Measurements from ENCODE around the gene LRRC14B. TPM values are rescaled to one million over a fixed set of nuclear protein-coding genes. Genes with fewer than 3 reads are reported as not detected.

The LRRC14B gene
- polyA plus RNA-seq, 1 donor (not counting 4 experiments of a cell fraction or from before 2014, with no cell fraction given), result not detected

DNA sequence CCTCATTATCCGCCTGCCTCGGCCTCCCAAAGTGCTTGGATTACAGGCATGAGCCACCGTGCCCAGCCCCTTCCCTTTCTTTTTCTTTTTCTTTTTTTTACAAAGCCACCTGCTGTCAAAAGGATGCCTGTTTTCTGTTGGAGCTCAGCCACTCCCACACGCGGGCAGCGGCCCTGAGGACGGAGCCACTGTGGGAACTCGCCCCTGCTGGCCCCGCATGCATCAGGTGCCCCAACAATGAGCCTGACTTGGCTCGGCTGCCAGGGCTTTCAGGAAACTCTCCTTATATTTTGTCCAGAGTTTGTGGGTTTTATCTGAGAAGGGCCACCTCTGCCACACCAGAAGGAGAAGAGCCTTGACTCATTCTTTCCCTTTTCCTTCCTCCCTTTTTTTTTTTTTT is 37.1 kb upstream of the LRRC14B start:
- Histone ChIP-seq H3K36me3 (ENCODE audit: control insufficient read depth in 2 of 2, extremely low read depth in 1 of 2, insufficient read depth in 2 of 2, low read length in 2 of 2) (no peaks in the 10 kb centered on the region), H3K27me3 (ENCODE audit: control insufficient read depth, extremely low read depth, insufficient read depth, low read length) (no peaks in the 10 kb centered on the region), H3K9me3 (ENCODE audit: control insufficient read depth, low read depth, low read length) (no peaks in the 10 kb centered on the region), H3K4me2 (ENCODE audit: control insufficient read depth, extremely low read depth, insufficient read depth, low read depth, low read length) (no peak overlapping the region), H3K9ac (ENCODE audit: control insufficient read depth, extremely low read depth, insufficient read depth, low read length) (no peak overlapping the region), H3K4me3 (ENCODE audit: control insufficient read depth in 2 of 3, extremely low read depth in 1 of 3, insufficient read depth in 2 of 3, low read depth in 1 of 3, low read length in 3 of 3) (no peak overlapping the region), H3K4me1 (ENCODE audit: control insufficient read depth, extremely low read depth, insufficient read depth, low read length) (no peaks in the 10 kb centered on the region), H3K9me1 (ENCODE audit: control insufficient read depth, extremely low read depth, insufficient read depth, low read length) (no peaks in the 10 kb centered on the region), H3K27ac (ENCODE audit: control insufficient read depth, insufficient read depth, low read length) (no peak overlapping the region), H2AFZ (ENCODE audit: control insufficient read depth, low read length) (no peak overlapping the region), H3K79me2 (ENCODE audit: control insufficient read depth, insufficient read depth, low read length) (no peaks in the 10 kb centered on the region), H4K20me1 (ENCODE audit: control insufficient read depth, extremely low read depth, insufficient read depth, low read length) (no peaks in the 10 kb centered on the region)
- dilution Hi-C loops (cut with MboI; ENCODE audit: extremely low pct_ligation_motif_present, low sequenced_read_pairs), result no loop called here
- DNase-seq (ENCODE audit: low read depth, low spot score), result no peak
- no peak for FAIRE-seq
- no peak for TF ChIP-seq EZH2 (IDR thresholded peaks at IDR 0.05; ENCODE audit: low read length)
- TF ChIP-seq, protein P1, sequence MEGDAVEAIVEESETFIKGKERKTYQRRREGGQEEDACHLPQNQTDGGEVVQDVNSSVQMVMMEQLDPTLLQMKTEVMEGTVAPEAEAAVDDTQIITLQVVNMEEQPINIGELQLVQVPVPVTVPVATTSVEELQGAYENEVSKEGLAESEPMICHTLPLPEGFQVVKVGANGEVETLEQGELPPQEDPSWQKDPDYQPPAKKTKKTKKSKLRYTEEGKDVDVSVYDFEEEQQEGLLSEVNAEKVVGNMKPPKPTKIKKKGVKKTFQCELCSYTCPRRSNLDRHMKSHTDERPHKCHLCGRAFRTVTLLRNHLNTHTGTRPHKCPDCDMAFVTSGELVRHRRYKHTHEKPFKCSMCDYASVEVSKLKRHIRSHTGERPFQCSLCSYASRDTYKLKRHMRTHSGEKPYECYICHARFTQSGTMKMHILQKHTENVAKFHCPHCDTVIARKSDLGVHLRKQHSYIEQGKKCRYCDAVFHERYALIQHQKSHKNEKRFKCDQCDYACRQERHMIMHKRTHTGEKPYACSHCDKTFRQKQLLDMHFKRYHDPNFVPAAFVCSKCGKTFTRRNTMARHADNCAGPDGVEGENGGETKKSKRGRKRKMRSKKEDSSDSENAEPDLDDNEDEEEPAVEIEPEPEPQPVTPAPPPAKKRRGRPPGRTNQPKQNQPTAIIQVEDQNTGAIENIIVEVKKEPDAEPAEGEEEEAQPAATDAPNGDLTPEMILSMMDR (optimal IDR thresholded peaks at IDR 0.05 in 1 of 3, IDR thresholded peaks at IDR 0.05 in 1 of 3, conservative IDR thresholded peaks at IDR 0.05 in 1 of 3; ENCODE audit: extremely low read depth in 1 of 3, insufficient read depth in 2 of 3, low read length in 3 of 3), result no peak

DNA sequence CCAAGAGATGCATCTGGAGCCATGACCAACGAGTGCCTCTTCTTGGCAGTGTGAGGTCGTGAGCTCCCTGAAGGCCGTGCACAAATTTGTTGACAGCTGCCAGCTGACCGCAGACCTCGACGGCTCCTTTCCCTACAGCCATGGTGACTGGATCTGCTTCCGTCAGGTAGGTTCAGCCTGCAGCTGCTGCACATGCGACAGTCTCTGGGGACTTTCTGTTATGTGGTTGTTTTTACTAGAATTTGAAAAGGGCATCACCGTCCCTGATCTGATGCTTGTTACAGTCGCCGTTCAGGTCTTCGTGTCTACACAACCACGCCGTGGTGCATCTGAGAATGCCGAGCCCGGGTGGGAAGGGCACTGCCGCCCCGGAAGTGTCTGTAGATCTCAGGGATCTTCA is 36.5 kb upstream of the LRRC14B start:
- Histone ChIP-seq H2AFZ (ENCODE audit: control insufficient read depth, low read length) (no peak overlapping the region), H3K4me1 (ENCODE audit: control insufficient read depth, extremely low read depth, insufficient read depth, low read length) (no peaks in the 10 kb centered on the region)
- no peak for FAIRE-seq

More for the DNA sequence above, 36.5 kb upstream of the LRRC14B start:
- Histone ChIP-seq H3K36me3 (ENCODE audit: control insufficient read depth in 2 of 2, extremely low read depth in 1 of 2, insufficient read depth in 2 of 2, low read length in 2 of 2) (no peaks in the 10 kb centered on the region), H3K4me2 (ENCODE audit: control insufficient read depth, extremely low read depth, insufficient read depth, low read depth, low read length) (no peak overlapping the region), H3K27me3 (ENCODE audit: control insufficient read depth, extremely low read depth, insufficient read depth, low read length) (no peaks in the 10 kb centered on the region), H4K20me1 (ENCODE audit: control insufficient read depth, extremely low read depth, insufficient read depth, low read length) (no peaks in the 10 kb centered on the region), H3K9ac (ENCODE audit: control insufficient read depth, extremely low read depth, insufficient read depth, low read length) (no peak overlapping the region), H3K27ac (ENCODE audit: control insufficient read depth, insufficient read depth, low read length) (no peak overlapping the region), H3K9me3 (ENCODE audit: control insufficient read depth, low read depth, low read length) (no peaks in the 10 kb centered on the region), H3K79me2 (ENCODE audit: control insufficient read depth, insufficient read depth, low read length) (no peaks in the 10 kb centered on the region), H3K9me1 (ENCODE audit: control insufficient read depth, extremely low read depth, insufficient read depth, low read length) (no peaks in the 10 kb centered on the region), H3K4me3 (ENCODE audit: control insufficient read depth in 2 of 3, extremely low read depth in 1 of 3, insufficient read depth in 2 of 3, low read depth in 1 of 3, low read length in 3 of 3) (no peak overlapping the region)
- TF ChIP-seq, protein P1 (optimal IDR thresholded peaks at IDR 0.05 in 1 of 3, IDR thresholded peaks at IDR 0.05 in 1 of 3, conservative IDR thresholded peaks at IDR 0.05 in 1 of 3; ENCODE audit: extremely low read depth in 1 of 3, insufficient read depth in 2 of 3, low read length in 3 of 3), result no peak
- no peak for TF ChIP-seq EZH2 (IDR thresholded peaks at IDR 0.05; ENCODE audit: low read length)
- DNase-seq (ENCODE audit: low read depth, low spot score), result no peak
- dilution Hi-C loops (cut with MboI; ENCODE audit: extremely low pct_ligation_motif_present, low sequenced_read_pairs), result no loop called here
